AG04449 (cell line): ENCODE measurements around the gene PRPSAP2.
A peak's percentile ranks its signal among the peaks of the same experiment; 100 is the strongest.
"Not testable (repeated sequence)": the region's sequence is repeated elsewhere in the genome, so short reads cannot be mapped to it uniquely, and the experiment has no call there.

ENCODE experiments used
- CTCF ChIA-PET: fragments of 350-600 bp; formaldehyde crosslinking; extraction: SDS; loops from one replicate; lab custom pipeline; 2021; ENCODE audit warnings: antibody characterized with exemption; lab: Yijun Ruan, JAX
- POLR2A ChIA-PET: fragments of 400-600, 350-600 bp; formaldehyde crosslinking; extraction: SDS; loops from one replicate; lab custom pipeline; 2020; ENCODE audit warnings: antibody characterized with exemption, inconsistent platforms; lab: Yijun Ruan, JAX
- DNase-seq: peaks from one replicate; pipeline ENCODE4 v3.0.0-alpha.2; 2010; ENCODE audit warnings: low read depth, low spot score
- H3K4me3 ChIP-seq: 2 replicates; pipeline ENCODE4 v1.5.1; 2011; ENCODE audit warnings: low read depth, mild to moderate bottlenecking, control low read depth, low read length
- CTCF ChIP-seq: IDR thresholded peaks from one replicate; pipeline ENCODE4 v1.5.1; 2011; ENCODE audit warnings: mild to moderate bottlenecking, moderate library complexity, low read length, control low read depth, inconsistent platforms; ENCODE audit not compliant: insufficient read depth; ENCODE audit errors: missing control alignments

Gene PRPSAP2

GRCh38 chr17:18951941-18952842 lies 94.3 kb downstream of the PRPSAP2 start, which contains the start of gene SLC5A10:
TSS of gene SLC5A10 (plus strand) at chr17:18952165. CDS start at chr17:18952206, 41 bp downstream.
- CTCF ChIA-PET, result interaction anchor here (2.0 kb wide), 1 partner anchor 9 kb away, joined by 21 read pairs; no protein-coding TSS in a partner anchor
- peak; percentile 21 for TF ChIP-seq CTCF
- POLR2A ChIA-PET, result no interaction called here
- no peak for DNase-seq
- no peak within 1 kb of the TSS for H3K4me3 ChIP-seq

GRCh38 chr17:18953231-18953728 lies 95.3 kb downstream of the PRPSAP2 start:
- TF ChIP-seq CTCF, result no peak
- H3K4me3 ChIP-seq, result no peak overlapping the region
- no peak for DNase-seq
- ChIA-PET CTCF (interaction anchor here (2.0 kb wide), 1 partner anchor 8 kb away, joined by 21 read pairs; no protein-coding TSS in a partner anchor), POLR2A (no interaction called here)

- ChIA-PET POLR2A (no interaction called here), CTCF (no interaction called here)
- TF ChIP-seq CTCF, result no peak
- no peak for DNase-seq
- H3K4me3 ChIP-seq, result no peak overlapping the region
Observed at GRCh38 chr17:18954321-18954720, 96.4 kb downstream of the PRPSAP2 start.

- no peak for TF ChIP-seq CTCF
- no peak overlapping the region for H3K4me3 ChIP-seq
- POLR2A ChIA-PET, result no interaction called here
- no peak for DNase-seq
- CTCF ChIA-PET, result no interaction called here
Observed at GRCh38 chr17:18955009-18955408, 97.1 kb downstream of the PRPSAP2 start.

- CTCF ChIA-PET, result interaction anchor here (0.9 kb wide), 1 partner anchor 46 kb away, joined by 3 read pairs; no protein-coding TSS in a partner anchor
- DNase-seq, POLR2A ChIA-PET, H3K4me3 ChIP-seq: not testable (repeated sequence)
Observed at GRCh38 chr17:18956021-18956420, 98.1 kb downstream of the PRPSAP2 start.

GRCh38 chr17:18956581-18956980 lies 98.7 kb downstream of the PRPSAP2 start:
- H3K4me3 ChIP-seq, result no peak overlapping the region
- no peak for DNase-seq
- CTCF ChIA-PET, result interaction anchor here (0.9 to 1.6 kb wide), 3 partner anchors 45 to 140 kb away, joined by 3 to 4 read pairs (median 4); partner anchors contain the start of gene FAM83G
- POLR2A ChIA-PET, result no interaction called here
- no peak for TF ChIP-seq CTCF
